Thymus (tissue), 14 donors: ENCODE measurements around the gene PTCH2. TPM values are rescaled to one million over a fixed set of nuclear protein-coding genes. Genes with fewer than 3 reads are reported as not detected.

Experiments
- DNase-seq, 9 donors: peaks; one replicate each; pipeline ENCODE4 v3.0.0-alpha.2; 2013; ENCODE audit warnings: low spot score in 9 of 9, low read depth in 6 of 9, missing footprints in 1 of 9
- H3K27ac ChIP-seq, 2 donors: one replicate each; pipeline ENCODE4 v1.5.1; 2013; ENCODE audit warnings: control low read depth in 1 of 2, low read depth in 1 of 2, low read length in 1 of 2, mild to moderate bottlenecking in 1 of 2, moderate library complexity in 1 of 2
- H3K27me3 ChIP-seq, 2 donors: one replicate each; pipeline ENCODE4 v1.5.1; 2013; ENCODE audit warnings: low read length in 1 of 2; ENCODE audit not compliant: control insufficient read depth in 2 of 2, insufficient read depth in 1 of 2
- H3K36me3 ChIP-seq, 2 donors: one replicate each; pipeline ENCODE4 v1.5.1; 2013; ENCODE audit warnings: low read length in 1 of 2, mild to moderate bottlenecking in 1 of 2, moderate library complexity in 1 of 2; ENCODE audit not compliant: control insufficient read depth in 2 of 2, insufficient read depth in 2 of 2
- H3K4me1 ChIP-seq, 2 donors: one replicate each; pipeline ENCODE4 v1.5.1; 2013; ENCODE audit warnings: low read length in 2 of 2; ENCODE audit not compliant: control insufficient read depth in 2 of 2, insufficient read depth in 2 of 2
- H3K4me3 ChIP-seq, 2 donors: one replicate each; pipeline ENCODE4 v1.5.1; 2013; ENCODE audit warnings: low read length in 2 of 2, control low read depth in 1 of 2, mild to moderate bottlenecking in 1 of 2
- H3K9me3 ChIP-seq, 2 donors: one replicate each; pipeline ENCODE4 v1.5.1; 2013; ENCODE audit warnings: low read length in 1 of 2, mild to moderate bottlenecking in 1 of 2; ENCODE audit not compliant: control insufficient read depth in 2 of 2, insufficient read depth in 1 of 2
- WGBS: extraction: QIAGEN DNeasy Blood & Tissue Kit; methylation state at CpG from one replicate; pipeline ENCODE4 v1.1.7; 2013; 5-methylcytosine and 5-hydroxymethylcytosine counted together
- long read RNA-seq, 10 donors: transcript quantifications; one replicate each; lab custom pipeline, GENCODE V29; 2026
- polyA plus RNA-seq: library from polyadenylated mRNA; stranded (reverse); fragments of 200-250 nt; gene quantifications from one replicate; pipeline ENCODE4 v1.2.3, GENCODE V29; 2013
- total RNA-seq: library from RNA; stranded (reverse); fragments of 120-200 nt; gene quantifications from one replicate; pipeline ENCODE4 v1.2.4, GENCODE V29; 2013
- donor health status: healthy.

PTCH2 gene, protein sequence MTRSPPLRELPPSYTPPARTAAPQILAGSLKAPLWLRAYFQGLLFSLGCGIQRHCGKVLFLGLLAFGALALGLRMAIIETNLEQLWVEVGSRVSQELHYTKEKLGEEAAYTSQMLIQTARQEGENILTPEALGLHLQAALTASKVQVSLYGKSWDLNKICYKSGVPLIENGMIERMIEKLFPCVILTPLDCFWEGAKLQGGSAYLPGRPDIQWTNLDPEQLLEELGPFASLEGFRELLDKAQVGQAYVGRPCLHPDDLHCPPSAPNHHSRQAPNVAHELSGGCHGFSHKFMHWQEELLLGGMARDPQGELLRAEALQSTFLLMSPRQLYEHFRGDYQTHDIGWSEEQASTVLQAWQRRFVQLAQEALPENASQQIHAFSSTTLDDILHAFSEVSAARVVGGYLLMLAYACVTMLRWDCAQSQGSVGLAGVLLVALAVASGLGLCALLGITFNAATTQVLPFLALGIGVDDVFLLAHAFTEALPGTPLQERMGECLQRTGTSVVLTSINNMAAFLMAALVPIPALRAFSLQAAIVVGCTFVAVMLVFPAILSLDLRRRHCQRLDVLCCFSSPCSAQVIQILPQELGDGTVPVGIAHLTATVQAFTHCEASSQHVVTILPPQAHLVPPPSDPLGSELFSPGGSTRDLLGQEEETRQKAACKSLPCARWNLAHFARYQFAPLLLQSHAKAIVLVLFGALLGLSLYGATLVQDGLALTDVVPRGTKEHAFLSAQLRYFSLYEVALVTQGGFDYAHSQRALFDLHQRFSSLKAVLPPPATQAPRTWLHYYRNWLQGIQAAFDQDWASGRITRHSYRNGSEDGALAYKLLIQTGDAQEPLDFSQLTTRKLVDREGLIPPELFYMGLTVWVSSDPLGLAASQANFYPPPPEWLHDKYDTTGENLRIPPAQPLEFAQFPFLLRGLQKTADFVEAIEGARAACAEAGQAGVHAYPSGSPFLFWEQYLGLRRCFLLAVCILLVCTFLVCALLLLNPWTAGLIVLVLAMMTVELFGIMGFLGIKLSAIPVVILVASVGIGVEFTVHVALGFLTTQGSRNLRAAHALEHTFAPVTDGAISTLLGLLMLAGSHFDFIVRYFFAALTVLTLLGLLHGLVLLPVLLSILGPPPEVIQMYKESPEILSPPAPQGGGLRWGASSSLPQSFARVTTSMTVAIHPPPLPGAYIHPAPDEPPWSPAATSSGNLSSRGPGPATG
- total RNA-seq = 0.33 TPM
- polyA plus RNA-seq = 0.91 TPM
- long read RNA-seq, donor 1 = 0 reads
- long read RNA-seq, donor 2 = 0 reads
- long read RNA-seq, donor 3 = 0 reads
- long read RNA-seq, donor 4 = 0 reads
- long read RNA-seq, donor 5 = 0 reads
- long read RNA-seq, donor 6 = 0 reads
- long read RNA-seq, donor 7 = 0 reads
- long read RNA-seq, donor 8 = 0 reads
- long read RNA-seq, donor 9 = 0 reads
- long read RNA-seq, donor 10 = 0 reads

DNA sequence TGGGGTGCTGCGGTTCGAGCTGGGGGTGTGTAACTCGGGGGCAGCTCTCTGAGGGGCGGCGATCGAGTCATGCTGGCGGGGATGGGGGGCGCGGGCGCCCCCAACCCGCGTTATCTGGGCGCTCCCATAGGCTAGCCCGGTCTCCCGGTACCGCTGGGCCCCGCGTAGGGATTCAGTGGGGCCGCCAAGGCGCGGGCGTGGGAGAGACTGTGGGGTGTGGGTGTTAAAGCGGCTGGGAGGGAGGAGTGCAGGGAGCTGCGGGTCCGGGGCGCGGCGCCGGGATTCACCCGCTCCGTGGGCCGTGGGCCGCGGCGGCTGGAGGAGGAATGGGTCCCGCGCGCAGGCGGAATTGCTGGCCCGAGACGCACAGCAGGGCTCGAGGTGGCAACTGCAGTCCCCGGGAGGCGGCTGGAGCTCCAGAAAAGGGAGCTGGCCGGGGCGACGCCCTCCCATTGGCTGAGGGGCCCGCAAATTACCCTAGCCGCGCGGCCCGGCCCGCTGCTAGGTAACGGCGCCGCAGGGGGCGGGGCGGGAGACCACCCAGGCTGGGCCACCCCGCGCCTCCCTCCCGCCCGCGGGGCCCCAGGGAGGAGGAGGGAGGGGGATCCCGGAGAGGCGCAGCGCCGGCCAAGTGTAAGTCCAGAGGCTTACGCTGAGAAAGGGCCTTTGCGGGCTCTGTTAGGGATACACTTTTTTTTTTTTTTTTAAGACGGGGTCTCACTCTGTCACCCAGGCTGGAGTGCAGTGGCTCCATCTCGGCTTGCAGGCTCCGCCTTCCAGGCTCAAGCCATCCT, at the start of gene PTCH2:
PTCH2 (minus strand) TSS at position 392 of the 794 bp plus-strand sequence; CDS start at position 71, 321 bp downstream.
- 3% methylated on average over 72 of the region's 72 CpGs for WGBS
- Histone ChIP-seq H3K27ac (no peak within 1 kb of the TSS), H3K27me3 (peaks cover 0 to 25% of the 10 kb centered on the region in 2 donors), H3K9me3 (peaks cover 0 to 6% of the 10 kb centered on the region in 2 donors), H3K4me1 (peaks cover 3 to 8% of the 10 kb centered on the region in 2 donors), H3K4me3 (peak within 1 kb of the TSS; percentile 41 to 43), H3K36me3 (no peaks in the 10 kb centered on the region)
- peak in 7 of 9 donors; percentile 29 to 74 (median 47) for DNase-seq

GRCh38 chr1:44890007-44890406, 47.0 kb upstream of the PTCH2 start:
- Histone ChIP-seq H3K4me1 (no peaks in the 10 kb centered on the region), H3K27ac (no peak overlapping the region), H3K4me3 (no peak overlapping the region), H3K9me3 (peaks cover 6 to 18% of the 10 kb centered on the region in 2 donors), H3K36me3 (peaks cover 3 to 15% of the 10 kb centered on the region in 2 donors), H3K27me3 (no peaks in the 10 kb centered on the region)
- DNase-seq = peak in 1 of 9 donors; percentile 2
- WGBS = 97% methylated on average over 3 of the region's 3 CpGs

DNA sequence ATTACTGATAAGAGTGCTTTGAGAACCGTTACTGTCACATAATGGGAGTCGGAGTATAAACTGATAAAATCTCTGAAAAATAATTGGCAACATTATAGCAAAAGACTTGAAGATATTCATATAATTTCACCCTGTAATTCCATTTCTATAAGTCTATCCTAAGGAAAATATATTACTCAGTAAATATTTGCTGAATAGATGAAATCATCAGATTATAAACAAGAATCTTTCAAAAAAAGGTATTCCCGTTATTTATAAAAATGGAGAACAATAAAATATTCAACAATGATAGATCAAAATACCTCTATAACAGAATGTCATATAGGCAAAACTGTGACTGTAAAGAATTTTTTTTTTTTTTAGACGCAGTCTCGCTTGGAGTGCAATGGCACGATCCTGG, 42.4 kb upstream of the PTCH2 start:
- H3K27me3 ChIP-seq = no peaks in the 10 kb centered on the region
- 91% methylated on average over 6 of the region's 6 CpGs for WGBS
- H3K27ac ChIP-seq = no peak overlapping the region
- DNase-seq = no peak
- H3K9me3 ChIP-seq = peaks cover 6 to 23% of the 10 kb centered on the region in 2 donors
- H3K4me1 ChIP-seq = no peaks in the 10 kb centered on the region
- no peak overlapping the region for H3K4me3 ChIP-seq
- peaks cover 0 to 11% of the 10 kb centered on the region in 2 donors for H3K36me3 ChIP-seq

GRCh38 chr1:44884746-44885145, 41.7 kb upstream of the PTCH2 start:
- 95% methylated on average over 2 of the region's 2 CpGs for WGBS
- Histone ChIP-seq H3K4me1 (no peaks in the 10 kb centered on the region), H3K4me3 (no peak overlapping the region), H3K36me3 (peaks cover under 1 to 11% of the 10 kb centered on the region in 2 donors), H3K27me3 (no peaks in the 10 kb centered on the region), H3K9me3 (peaks cover 4 to 23% of the 10 kb centered on the region in 2 donors), H3K27ac (peak overlapping the region in 1 of 2 donors; percentile 19)
- no peak for DNase-seq

- H3K36me3 ChIP-seq = peaks cover 3 to 9% of the 10 kb centered on the region in 2 donors
- DNase-seq = no peak
- no peaks in the 10 kb centered on the region for H3K27me3 ChIP-seq
- no peak overlapping the region for H3K27ac ChIP-seq
- WGBS = 96% methylated on average over 7 of the region's 7 CpGs
- H3K9me3 ChIP-seq = peaks cover 0 to 12% of the 10 kb centered on the region in 2 donors
- H3K4me1 ChIP-seq = no peaks in the 10 kb centered on the region
- no peak overlapping the region for H3K4me3 ChIP-seq
Measured at GRCh38 chr1:44881011-44881632, 38.1 kb upstream of the PTCH2 start.

DNA sequence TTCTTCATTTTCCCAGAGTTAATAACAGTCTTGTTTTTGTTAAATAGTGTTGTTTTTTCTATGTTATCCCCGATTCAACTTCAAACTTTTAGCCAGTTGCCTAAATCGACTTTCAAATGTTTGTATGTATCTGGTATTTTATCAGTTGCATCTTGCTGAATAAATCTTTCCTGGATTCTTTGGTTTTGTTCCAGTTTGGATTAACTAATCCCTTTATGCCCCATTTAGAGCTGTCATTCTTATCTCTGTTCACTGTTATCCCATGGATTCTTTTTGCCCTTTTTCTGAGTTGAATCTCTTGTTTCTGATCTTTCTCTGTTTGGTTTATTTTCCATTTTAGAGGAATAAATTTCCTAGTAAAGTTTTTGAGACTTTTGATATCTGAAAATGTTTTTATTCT, 31.1 kb upstream of the PTCH2 start:
- no peak overlapping the region for H3K27ac ChIP-seq
- H3K9me3 ChIP-seq = no peaks in the 10 kb centered on the region
- no peaks in the 10 kb centered on the region for H3K4me1 ChIP-seq
- DNase-seq = no peak
- no peak overlapping the region for H3K4me3 ChIP-seq
- WGBS = 93% methylated on average over 2 of the region's 2 CpGs
- peaks cover 3 to 14% of the 10 kb centered on the region in 2 donors for H3K36me3 ChIP-seq
- no peaks in the 10 kb centered on the region for H3K27me3 ChIP-seq

DNA sequence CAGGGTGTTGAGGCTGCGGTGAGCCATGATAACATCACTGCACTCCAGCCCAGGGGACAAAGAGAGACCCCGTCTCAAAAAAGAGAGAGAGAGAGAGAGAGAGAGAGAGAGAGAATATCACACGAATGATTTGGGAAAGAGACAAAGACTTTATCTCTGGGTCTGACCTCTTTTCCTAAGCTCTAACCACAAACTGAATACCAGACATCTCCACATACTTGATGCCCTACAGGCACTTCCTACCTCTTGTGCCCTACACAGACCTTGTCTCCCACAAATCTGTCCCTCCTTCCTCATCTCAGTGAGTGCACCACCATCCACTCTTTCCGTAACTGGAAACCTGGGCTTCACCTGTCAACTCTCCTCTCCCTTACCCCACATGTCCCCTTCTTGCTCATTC, 27.0 kb upstream of the PTCH2 start:
- Histone ChIP-seq H3K4me3 (no peak overlapping the region), H3K9me3 (no peaks in the 10 kb centered on the region), H3K4me1 (no peaks in the 10 kb centered on the region), H3K27ac (no peak overlapping the region), H3K27me3 (no peaks in the 10 kb centered on the region), H3K36me3 (peaks cover 5 to 9% of the 10 kb centered on the region in 2 donors)
- no peak for DNase-seq
- WGBS = 94% methylated on average over 4 of the region's 4 CpGs
